Stimulated activated CD8-positive, alpha-beta memory T cell treated with anti-CD3 and anti-CD28 coated beads, Interleukin-2, amount 100 ng/mL, for 1 hour (primary cell): ENCODE measurements around the gene KREMEN1.

Experiments
- DNase-seq, 2 donors: peaks; one replicate each; pipeline ENCODE4 v3.0.0-alpha.2; 2020; ENCODE audit warnings: low read depth in 2 of 2

The KREMEN1 gene

DNA sequence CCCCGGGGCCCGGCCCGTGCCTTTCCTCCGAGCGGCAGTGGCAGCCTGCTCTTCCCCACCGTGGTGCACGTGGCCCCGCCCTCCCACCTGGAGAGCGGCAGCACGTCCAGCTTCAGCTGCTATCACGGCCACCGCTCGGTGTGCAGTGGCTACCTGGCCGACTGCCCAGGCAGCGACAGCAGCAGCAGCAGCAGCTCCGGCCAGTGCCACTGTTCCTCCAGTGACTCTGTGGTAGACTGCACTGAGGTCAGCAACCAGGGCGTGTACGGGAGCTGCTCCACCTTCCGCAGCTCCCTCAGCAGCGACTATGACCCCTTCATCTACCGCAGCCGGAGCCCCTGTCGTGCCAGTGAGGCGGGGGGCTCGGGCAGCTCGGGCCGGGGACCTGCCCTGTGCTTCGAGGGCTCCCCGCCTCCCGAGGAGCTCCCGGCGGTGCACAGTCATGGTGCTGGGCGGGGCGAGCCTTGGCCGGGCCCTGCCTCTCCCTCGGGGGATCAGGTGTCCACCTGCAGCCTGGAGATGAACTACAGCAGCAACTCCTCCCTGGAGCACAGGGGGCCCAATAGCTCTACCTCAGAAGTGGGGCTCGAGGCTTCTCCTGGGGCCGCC lies 23.1 kb upstream of the KREMEN1 start:
- no peak for DNase-seq

DNA sequence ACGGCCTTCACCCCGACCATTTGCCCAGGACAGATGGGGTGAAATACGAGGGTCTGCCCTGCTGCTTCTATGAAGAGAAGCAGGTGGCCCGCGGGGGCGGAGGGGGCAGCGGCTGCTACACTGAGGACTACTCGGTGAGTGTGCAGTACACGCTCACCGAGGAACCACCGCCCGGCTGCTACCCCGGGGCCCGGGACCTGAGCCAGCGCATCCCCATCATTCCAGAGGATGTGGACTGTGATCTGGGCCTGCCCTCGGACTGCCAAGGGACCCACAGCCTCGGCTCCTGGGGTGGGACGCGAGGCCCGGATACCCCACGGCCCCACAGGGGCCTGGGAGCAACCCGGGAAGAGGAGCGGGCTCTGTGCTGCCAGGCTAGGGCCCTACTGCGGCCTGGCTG lies 22.4 kb upstream of the KREMEN1 start:
- no peak for DNase-seq

DNA sequence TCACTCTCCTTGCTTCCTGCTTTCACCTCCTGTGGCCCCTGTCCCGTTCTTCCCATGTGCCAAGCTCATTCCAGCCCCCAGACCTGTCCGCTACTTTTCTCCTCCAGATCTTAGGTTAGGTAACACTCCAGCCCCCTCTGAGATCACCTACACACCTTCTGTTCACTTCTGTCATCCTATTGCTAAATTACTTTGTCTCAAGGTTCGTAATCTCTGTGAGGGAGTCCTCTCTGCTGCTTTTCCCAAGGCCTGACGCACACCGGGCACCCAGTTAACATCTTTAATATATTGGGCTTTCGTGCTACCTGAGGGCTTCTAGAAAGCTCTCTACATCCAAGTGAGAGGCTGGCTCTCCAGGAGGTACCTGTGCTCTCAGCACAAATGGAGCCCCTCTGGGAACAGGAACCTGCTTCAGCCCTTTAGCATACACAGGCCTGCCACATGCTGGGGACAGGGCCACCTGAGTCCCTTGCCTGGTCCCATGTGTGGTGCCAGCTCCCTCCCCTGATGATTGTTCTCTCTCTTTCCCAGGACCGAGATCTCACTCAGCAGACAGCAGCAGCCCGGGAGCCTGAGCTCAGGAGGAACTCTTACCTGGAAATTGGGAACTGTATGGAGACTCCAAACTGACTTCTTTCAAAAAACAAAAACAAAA lies 19.7 kb upstream of the KREMEN1 start:
- no peak for DNase-seq

DNA sequence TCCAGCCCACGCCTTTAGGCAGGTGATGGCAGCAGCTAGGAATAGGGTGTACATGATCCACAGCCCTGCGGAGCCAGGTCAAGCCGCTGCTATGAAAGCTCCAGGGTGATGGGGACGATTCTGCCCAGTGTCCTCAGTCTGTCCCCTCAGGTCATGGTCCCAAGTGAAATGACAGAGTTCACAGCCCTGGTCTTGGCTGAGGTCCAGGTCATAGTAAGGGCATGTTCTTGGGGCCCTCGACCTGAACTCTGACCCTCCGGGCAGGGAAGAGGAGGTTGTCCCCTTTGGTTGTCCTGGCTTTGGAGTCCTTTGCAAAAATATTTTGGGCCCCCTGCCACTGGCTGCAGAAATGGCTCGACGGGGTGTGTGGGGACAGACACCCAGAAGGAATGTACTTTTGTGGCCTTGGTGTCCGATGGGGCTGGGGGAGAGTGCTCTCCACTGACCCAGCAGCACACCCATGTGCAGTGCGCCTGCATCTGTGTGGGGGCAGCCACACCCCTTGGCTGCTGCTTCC lies 18.5 kb upstream of the KREMEN1 start:
- no peak for DNase-seq

DNA sequence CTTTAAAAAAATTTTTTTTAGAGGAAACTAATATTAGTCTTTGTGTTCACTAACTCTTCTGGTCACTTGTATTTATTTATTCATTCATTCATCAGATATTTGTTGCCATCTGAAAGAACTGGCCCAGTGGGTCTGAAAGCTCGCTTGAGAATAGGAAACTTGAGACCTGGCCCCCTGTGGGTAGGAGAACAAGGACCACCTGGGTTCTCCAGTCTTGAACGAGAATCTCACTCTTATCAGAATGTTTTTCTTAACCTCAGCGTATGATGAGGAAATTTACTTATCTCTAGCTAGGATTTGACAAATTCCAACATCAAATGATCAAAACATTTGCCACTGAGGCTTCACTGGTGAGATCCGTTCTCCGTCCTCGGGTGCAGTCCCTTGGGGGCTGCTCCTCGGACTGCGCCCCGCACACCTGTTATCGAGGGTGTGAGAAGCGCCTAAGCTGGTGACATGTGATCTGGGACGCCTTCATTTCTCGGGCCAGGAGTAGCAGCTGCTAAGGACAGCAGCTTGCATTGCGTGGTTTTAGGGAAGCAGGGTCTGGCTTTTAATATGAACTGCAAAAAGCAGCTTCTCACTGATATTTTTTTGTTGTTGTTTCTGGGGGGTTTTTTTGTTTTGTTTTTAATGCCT lies 17.5 kb upstream of the KREMEN1 start:
- DNase-seq, result no peak

DNA sequence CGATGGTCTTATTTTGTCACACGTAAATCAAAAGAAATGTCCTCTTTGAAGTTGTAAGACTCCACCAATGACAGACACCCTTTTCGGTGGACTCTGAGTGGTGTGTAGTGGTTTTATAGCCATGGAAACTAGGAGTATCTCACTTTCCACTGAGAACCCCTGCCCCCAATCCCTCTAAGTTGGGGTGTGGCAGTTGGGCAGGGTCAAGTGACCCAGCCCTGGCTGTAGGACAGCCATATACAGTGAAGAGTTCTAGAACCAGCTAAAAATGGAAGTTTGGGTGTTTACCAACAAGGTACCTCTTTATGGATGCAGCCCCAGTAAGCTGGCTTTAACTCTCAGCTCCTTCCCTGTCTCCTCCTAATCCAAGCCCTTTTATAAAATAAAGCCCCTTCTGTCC lies 16.4 kb upstream of the KREMEN1 start:
- no peak for DNase-seq

DNA sequence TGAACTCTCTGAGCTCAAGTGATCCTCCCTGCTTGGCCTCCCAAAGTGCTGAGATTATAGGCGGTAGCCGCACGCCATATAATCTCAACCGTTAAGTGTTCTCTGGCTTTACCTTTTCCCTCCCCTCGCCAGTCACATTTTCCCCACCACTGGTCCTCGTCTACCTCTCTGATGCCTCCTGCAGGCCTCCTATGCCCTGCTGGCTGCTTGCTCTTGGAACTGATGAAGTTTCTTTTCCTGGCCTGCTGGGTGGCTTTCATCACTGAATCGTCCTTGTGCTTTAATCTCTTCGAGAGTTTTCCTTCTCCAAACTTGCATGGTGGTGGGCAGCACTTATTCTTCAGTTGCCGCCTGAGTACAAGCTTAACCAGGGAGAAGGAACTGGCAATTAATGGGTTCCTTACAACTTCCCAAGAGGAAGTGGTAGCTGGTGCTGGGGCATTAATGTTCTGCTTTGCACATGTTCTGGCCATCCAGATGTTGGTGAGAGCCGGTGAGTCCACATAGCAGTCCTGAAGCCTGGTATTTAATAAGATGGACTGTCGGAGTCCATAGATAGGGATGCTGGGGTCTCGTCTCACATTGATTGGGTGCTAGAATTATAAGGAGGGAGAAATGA lies 12.5 kb upstream of the KREMEN1 start:
- no peak for DNase-seq

DNA sequence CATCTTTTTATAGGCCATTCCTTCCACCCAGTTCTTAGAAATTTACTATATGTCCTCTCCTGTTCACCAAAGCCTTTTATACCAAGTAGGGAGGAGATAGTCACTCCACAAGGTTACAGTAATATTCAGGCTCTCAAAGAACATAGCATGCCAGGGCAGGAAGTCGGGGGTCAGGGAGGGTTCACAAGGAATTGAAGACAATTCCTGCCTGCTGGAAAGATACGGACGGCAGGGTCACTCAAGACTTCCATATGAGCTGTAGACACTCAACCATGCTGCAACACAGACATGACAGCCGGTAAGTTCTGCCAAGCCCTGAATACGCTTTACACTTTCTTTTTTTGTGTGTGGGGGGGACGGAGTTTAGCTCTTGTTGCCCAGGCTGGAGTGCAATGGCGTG lies 11.9 kb upstream of the KREMEN1 start:
- no peak for DNase-seq

DNA sequence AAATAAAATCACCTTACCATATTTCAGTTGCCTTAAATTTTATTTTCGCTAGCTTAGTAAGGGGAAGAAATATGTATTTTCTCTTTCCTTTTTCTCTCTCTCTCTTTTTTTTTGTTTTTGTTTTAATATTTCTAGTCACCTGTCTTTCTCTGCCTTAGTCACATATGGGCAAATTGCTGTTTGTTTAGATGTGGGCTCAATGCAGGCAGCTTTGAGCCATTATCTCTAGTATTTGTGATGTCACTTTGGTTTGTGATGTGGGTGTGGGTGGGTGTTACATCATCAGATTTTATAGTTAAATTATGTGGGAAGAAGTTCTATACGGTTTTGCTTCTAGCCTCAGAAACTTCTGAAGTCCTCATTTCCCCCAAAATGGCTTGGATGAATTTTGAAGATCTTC lies 11.1 kb upstream of the KREMEN1 start, which contains the start of gene C22orf31:
Gene C22orf31 (minus strand): TSS at position 59 of the 400 bp plus-strand sequence. CDS start 39 bp downstream, at position 20.
- no peak for DNase-seq

DNA sequence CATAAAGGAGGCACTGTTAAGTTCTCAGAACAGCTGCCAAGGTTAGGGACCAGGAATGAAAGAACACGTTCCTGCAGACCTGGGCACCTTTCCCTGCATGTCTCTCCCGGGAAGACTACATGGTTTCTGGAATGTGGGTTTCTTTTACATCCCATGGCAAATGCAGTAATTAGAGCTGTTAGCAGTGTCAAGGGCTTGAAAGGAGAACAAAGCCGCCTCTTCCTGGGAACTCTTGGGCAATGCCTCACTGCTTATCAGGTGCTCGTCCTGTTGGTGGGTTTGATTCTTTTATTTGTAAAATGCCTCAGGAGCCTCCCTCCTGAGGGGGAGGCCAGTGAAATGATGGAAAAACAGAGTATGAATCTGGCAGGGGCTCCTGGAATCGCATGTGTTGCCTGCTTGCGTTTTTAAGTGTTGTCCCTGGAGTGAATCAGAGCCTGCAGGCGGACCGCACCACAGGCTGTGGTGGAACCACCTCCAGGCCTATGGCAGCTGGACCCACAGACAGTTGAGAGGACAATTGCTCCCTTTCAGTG lies 10.5 kb upstream of the KREMEN1 start:
- no peak for DNase-seq

DNA sequence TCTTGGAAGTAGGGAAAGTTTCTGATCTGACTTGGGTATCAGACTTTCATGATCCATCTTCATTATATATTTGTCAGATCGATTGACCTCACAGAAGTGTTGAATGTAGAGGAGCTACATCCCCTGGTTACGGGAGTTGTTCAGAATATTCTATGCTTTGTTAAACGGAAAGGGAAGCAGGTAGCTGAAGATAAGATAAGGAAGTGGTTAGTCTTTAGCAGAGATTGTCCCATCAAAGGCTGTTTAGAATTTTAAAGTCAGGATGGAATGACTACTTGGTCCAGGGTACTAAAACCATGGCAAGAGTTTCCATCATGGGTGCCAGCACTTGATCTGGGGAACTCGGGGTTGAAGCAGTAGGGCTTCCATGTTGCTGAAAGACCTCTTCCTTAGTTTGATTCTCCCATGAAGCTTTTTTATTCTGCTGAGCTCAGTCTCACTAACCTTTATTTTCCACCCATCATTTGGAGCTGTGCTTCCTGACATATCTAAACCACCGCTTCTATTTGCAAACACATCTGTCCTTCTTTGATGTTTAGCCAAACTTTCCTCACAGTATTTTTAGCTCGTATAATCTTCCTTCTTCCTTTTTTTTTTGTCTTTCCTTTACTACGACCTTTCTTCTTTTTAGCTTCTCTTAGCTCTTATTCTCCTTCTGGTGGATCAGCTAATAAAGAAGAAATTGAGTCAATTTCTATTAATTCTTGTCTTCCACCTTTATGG lies 7.2 kb upstream of the KREMEN1 start:
- no peak for DNase-seq

DNA sequence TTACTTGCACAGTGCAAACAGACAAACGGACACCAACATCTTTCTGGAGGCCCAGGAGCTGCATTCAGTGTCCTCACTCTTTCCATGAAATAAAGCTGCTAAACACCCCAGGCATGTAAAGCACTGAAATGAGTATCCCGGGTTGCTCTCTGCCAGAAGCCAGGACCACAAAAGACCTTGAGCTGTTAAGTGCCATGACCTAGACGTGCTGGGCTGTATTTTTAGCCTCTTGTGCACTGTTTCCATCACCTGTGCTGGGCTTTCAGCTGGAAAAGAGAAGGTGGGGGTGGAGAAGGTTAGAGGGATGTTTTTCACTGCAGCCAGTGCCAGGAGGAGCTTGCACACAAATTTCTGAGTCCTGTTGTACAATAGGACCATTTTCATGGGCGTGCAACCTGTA lies 3.4 kb upstream of the KREMEN1 start:
- DNase-seq, result no peak

DNA sequence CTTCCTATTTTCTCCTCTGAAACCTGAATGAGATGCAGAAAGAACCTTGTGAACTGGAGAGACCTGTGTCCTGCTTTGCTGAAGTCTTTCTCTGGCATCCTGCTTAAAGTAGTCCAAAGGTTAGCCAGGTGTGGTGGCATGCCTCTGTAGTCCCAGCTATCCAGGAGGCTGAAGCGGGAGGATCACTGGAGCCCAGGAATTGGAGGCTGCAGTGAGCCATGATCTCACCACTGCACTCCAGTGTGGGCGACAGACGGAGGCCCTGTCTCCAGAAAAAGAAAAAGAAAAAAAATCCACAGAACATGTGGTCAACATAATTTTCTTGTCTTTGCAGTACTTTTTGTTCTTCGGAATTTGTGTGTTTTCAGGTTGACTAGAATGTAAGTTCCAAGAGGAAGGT lies 2.3 kb upstream of the KREMEN1 start:
- no peak for DNase-seq

DNA sequence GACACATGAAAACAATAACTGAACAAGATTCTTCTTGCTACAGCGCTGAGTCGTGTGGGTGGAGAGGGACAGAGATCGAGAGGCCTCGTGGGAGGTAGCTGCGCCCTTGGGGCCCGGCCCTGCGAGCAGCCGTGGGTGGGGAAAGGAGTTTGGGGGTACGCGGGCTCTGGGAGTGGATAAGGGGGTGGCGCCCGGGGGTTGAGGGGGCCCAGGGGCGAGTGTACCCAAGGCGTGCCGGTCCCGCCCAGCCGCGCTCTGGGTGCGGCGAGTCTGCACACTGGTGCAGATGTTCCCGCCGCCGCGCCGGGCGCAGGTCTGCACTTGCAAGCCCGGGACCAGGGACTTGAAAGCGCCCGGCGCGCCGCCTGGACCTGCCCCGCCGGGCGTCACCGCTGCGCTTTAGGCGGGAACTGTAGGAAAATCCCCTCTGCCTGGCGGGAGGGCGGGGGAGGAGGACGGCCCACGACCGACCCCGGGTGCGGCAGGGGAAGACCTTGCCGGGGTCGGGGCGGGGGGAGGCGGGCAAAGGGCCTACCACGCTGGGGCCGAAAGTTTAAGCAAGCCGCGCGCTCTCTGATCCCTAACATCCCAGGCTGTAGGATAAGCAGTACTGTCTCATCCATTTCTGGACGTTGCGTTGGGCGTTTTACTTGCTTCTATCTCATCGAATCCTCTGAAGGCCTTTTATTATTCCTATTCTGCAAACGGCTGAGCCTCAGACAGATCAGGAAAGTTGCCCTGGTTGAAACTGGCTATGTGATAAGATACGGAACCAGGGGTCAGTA lies 1.4 kb upstream of the KREMEN1 start:
- no peak for DNase-seq

DNA sequence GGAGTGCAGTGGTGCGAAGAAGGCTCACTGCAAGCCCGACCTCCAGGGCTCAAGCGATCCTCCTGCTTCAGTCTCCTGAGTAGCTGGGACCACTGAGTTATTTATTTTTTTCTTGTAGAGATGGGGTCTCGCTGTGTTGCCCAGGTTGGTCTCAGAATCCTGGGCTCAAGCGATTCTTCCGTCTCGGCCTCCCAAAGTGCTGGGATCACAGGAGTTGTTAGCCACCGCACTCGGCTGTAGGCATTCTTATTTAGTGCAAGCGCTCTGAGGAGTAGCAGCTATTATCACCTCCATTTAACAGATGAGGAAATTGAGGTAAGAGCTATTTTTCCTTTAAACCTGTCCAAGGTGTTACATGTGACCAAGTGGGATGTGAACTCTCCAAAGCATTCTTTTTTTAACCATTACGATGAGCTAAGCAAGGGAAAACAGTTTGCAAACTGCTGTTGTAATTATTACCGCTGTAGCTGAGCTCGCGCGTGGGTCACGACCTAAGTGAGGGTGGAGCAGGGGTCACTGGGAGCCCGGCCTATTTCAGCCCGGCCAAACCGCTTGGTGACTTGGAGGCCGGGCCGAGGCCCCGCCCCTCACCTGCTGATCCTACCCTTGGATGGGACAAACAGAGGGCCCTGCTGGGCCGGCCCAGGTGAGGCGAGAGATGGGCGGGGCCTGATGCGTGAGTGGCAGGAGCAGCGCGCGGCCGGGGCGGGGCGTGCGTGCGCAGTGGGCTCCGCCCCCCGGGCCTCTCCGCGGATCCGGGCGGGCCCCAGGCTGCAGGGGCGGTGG lies 449 bp upstream of the KREMEN1 start:
- peak; percentile 37 to 68 for DNase-seq

DNA sequence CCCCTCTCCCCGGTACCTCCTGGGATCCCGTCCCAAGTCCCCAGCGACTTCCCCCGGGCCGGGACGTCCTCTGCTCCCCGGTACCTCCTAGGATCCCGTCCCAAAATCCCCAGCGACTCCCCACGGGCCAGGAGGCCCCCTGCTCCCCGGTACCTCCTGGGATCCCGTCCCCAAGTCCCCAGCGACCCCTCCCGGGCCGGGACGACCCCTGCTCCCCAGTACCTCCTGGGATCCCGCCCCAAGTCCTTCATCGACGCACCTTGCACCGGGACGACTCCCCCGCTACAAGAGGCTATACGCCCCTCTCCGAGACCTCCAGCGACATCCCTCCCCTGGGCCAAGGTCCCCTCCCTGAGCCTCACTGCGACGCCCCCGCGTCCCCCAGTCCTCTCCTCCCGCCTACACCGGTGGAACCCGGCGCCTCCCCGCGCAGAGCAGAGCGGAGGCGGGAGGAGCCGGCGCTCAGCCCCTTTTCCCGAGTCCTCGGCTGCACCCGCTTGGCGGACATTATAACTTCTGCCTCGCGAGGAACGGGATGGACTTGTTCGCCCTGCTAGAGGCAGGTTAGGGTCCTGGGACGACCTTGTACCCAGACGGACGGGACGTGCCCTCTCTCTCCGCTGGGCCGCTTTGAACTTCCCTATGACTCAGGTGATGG lies 912 bp downstream of the KREMEN1 start:
- no peak for DNase-seq

DNA sequence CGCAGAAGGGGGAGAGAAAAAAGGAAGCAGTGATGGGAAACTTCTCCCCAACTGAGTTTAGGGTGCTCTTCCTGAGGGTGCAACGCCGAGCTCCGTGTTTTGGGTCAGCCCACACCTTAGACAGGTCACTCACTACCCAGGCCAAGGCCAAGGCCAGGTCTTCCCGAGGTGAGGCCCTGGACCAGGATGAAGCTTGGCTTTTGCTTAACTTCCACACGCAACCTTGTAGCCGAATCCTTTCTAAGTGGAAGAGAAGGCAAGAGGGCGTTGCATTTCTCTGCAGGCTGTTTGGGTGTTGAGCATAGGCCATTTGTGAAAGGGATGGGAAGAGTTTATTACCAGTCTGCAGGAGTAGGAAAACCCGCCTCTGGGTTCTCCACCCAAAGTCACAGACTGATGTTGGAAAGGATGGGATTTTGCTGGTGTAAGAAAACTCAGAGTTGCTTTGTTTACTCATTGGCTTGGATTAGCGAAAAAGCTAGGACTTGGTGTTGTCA lies 1.5 kb downstream of the KREMEN1 start:
- no peak for DNase-seq

DNA sequence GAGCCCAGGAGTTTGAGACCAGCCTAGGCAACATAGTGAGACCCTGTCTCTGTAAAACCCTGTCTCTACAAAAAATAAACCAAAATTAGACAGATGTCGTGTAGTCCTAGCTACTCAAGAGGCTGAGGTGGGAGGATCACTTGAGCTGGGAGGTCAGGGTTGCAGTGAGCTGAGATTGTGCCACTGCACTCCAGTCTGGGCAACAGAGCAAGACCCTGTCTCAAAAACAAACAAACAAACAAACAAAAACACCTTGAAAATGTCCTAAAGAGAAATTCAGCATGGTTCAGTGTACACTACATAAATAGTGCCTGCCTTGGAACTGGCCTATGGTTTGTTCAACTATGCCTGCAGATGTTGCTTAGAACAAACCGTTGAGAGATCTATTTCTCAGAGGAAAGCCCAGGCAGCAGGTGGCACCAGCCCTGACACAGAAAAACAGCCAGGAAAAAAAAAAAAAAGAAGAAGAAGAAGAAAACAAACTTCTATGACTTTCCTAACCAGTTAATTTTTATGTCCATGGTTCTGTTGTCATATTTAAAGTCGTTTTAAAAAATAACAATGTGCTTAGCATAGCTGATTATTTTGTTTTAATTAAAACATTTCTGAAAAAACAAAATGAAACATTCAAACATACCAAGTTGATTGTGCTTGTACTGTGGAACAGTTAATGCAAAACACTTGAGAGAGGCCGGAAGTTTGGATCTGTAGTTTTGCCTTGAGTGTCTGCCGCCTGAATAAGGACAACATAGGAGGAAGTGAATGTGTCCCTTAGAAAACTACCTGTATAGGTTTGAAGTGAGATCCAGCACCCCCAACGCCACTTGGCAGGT lies 5.4 kb downstream of the KREMEN1 start:
- DNase-seq, result no peak

DNA sequence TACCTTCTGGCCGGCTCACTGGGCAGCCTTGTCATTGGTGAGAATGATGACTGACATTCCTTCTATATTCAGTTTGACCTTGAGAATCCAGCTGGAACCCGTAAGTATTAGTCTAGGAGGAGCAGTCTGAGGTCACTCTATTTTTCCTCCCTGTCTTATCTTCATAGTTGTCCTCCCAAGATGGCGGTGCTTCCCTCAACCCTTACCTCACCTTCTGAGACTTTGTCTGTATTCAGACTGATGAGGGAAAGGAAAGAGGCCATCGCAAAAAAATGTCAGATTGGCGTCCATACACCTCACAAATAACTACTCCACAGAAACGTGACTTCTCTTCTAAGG lies 6.0 kb downstream of the KREMEN1 start:
- DNase-seq, result no peak
